ENCODE results near the gene KSR2. TPM values are rescaled to one million over a fixed set of nuclear protein-coding genes. Genes with fewer than 3 reads are reported as not detected.

Gene KSR2
- total RNA-seq, 4 donors from 2014 or later, result 0.32 to 7.0 (median 0.60) TPM

DNA sequence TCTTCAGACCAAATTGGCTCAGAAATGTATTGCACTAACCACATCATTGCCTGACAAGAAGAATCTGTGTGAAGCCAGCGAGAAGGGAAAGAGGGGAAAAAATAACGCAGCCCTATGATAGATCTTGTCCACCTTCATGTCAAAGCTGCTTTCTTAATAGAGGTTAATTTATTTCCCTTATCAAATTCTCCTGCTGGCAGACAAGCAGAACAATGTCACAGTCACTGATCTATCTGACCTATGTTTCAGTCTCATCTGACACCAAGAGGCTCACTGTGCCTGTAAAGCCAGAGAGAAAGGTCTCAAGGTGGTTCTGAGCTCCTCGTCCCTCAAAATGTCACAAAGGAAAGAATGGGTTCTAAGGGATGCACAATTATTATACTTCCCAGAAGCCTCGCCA, 417.1 kb downstream of the KSR2 start:
- 44 to 74% methylated on average over 2 to 4 of the region's 4 CpGs for WGBS, 2 donors (ENCODE audit: low coverage in 1 of 2)
- no peaks in the 10 kb centered on the region for H3K9me3 ChIP-seq
- no peak for TF ChIP-seq POLR2A (IDR thresholded peaks at IDR 0.05)
- no peak for TF ChIP-seq EP300 (IDR thresholded peaks at IDR 0.05; ENCODE audit: low read depth)
- no peak for TF ChIP-seq POLR2AphosphoS5 (IDR thresholded peaks at IDR 0.05)
- TF ChIP-seq, protein P1, sequence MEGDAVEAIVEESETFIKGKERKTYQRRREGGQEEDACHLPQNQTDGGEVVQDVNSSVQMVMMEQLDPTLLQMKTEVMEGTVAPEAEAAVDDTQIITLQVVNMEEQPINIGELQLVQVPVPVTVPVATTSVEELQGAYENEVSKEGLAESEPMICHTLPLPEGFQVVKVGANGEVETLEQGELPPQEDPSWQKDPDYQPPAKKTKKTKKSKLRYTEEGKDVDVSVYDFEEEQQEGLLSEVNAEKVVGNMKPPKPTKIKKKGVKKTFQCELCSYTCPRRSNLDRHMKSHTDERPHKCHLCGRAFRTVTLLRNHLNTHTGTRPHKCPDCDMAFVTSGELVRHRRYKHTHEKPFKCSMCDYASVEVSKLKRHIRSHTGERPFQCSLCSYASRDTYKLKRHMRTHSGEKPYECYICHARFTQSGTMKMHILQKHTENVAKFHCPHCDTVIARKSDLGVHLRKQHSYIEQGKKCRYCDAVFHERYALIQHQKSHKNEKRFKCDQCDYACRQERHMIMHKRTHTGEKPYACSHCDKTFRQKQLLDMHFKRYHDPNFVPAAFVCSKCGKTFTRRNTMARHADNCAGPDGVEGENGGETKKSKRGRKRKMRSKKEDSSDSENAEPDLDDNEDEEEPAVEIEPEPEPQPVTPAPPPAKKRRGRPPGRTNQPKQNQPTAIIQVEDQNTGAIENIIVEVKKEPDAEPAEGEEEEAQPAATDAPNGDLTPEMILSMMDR (IDR thresholded peaks at IDR 0.05), result no peak
- H3K4me1 ChIP-seq, result no peaks in the 10 kb centered on the region
- DNase-seq, result no peak
- in situ Hi-C loops (cut with MboI; ENCODE audit: low pct_ligation_motif_present in 1 of 4, low pct_unique_long_range_greater_than_20kb in 1 of 4, low sequenced_read_pairs in 3 of 4) (no loop called here), intact Hi-C loops (cut with DNase I; ENCODE audit: low total_unique reads) (no loop called here)
- no peaks in the 10 kb centered on the region for H3K36me3 ChIP-seq
- H3K4me3 ChIP-seq, result no peak overlapping the region
- no peak overlapping the region for H3K27ac ChIP-seq
- no peaks in the 10 kb centered on the region for H3K27me3 ChIP-seq

DNA sequence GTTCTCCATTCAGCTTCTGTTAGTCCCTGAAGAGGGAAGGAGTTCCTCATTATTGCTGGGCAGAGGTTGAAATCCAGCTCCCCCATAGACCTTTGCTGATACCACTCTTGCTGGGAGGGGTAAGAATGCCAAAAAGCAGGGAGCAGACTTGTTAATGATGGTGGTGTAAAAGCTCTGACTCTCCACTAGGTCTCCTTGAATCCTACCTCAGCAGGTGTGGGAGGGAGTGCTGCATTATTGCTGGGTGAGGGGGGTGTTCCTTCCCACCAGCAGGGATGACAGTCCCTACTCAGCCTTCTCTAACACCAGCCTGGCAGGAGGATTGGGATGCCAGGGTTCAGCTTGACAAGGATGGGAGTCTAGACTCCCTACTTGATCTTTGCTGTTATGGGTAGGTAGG, 421.6 kb downstream of the KSR2 start:
- in situ Hi-C loops (cut with MboI; ENCODE audit: low pct_ligation_motif_present in 1 of 4, low pct_unique_long_range_greater_than_20kb in 1 of 4, low sequenced_read_pairs in 3 of 4), result no loop called here
- TF ChIP-seq POLR2AphosphoS5 (IDR thresholded peaks at IDR 0.05) (no peak), EP300 (IDR thresholded peaks at IDR 0.05; ENCODE audit: low read depth) (no peak), POLR2A (IDR thresholded peaks at IDR 0.05) (no peak)
- TF ChIP-seq, protein P1 (IDR thresholded peaks at IDR 0.05), result no peak
- Histone ChIP-seq H3K4me1 (no peaks in the 10 kb centered on the region), H3K4me3 (no peak overlapping the region), H3K36me3 (no peaks in the 10 kb centered on the region), H3K27ac (no peak overlapping the region), H3K27me3 (no peaks in the 10 kb centered on the region), H3K9me3 (no peaks in the 10 kb centered on the region)
- intact Hi-C loops (cut with DNase I; ENCODE audit: low total_unique reads), result no loop called here
- no peak for DNase-seq

DNA sequence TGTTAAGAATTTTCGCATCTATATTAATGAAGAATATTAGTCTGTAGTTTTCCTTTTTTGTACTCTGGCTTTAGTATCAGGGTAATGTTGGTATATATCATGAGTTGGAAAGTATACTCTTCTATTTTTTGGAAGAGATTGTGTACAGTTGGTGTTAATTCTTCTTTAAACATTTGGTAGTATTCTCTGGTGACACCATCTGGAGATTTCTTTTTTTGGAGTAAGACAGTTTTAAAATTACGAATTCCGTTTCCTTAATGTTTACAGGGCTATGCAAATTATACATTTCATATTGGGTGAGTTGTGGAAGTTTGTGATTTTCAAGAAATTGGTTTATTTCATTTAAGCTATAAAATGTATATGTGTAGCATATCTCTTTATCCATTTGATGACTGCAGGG, 423.6 kb downstream of the KSR2 start:
- Histone ChIP-seq H3K27ac (no peak overlapping the region), H3K9me3 (no peaks in the 10 kb centered on the region), H3K36me3 (no peaks in the 10 kb centered on the region), H3K4me1 (no peaks in the 10 kb centered on the region), H3K27me3 (no peaks in the 10 kb centered on the region), H3K4me3 (no peak overlapping the region)
- WGBS, 2 donors (ENCODE audit: low coverage in 1 of 2), result 85 to 91% methylated on average over 3 of the region's 3 CpGs
- TF ChIP-seq, protein P1 (IDR thresholded peaks at IDR 0.05), result no peak
- TF ChIP-seq POLR2AphosphoS5 (IDR thresholded peaks at IDR 0.05), result no peak
- TF ChIP-seq POLR2A (IDR thresholded peaks at IDR 0.05), result no peak
- TF ChIP-seq EP300 (IDR thresholded peaks at IDR 0.05; ENCODE audit: low read depth), result no peak
- no peak for DNase-seq
- intact Hi-C loops (cut with DNase I; ENCODE audit: low total_unique reads), result no loop called here
- in situ Hi-C loops (cut with MboI; ENCODE audit: low pct_ligation_motif_present in 1 of 4, low pct_unique_long_range_greater_than_20kb in 1 of 4, low sequenced_read_pairs in 3 of 4), result no loop called here

DNA sequence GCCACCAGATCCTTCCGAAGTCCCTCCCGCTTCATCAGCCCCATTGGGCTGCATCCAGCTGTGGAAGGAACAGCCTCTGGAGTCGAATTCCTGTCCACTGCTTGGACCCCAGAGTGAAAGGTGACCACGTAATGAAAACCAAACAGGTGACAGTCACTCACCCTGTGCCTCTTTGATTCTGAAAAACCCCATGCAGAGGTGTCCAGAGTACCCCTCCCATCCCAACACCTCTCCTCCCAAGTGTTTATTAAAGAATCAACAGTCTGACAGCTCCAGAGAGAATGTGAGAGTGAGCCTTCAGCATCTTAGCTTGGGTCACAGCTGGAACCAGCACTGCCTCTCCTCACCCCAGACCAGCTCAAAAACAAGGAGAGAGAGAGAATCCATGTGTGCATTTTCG, 428.8 kb downstream of the KSR2 start:
- intact Hi-C loops (cut with DNase I; ENCODE audit: low total_unique reads), result no loop called here
- in situ Hi-C loops (cut with MboI; ENCODE audit: low pct_ligation_motif_present in 1 of 4, low pct_unique_long_range_greater_than_20kb in 1 of 4, low sequenced_read_pairs in 3 of 4), result no loop called here
- no peaks in the 10 kb centered on the region for H3K27me3 ChIP-seq
- WGBS, 2 donors (ENCODE audit: low coverage in 1 of 2), result 68 to 69% methylated on average over 3 to 5 of the region's 5 CpGs
- TF ChIP-seq POLR2A (IDR thresholded peaks at IDR 0.05), result no peak
- TF ChIP-seq, protein P1 (IDR thresholded peaks at IDR 0.05), result no peak
- no peak for TF ChIP-seq POLR2AphosphoS5 (IDR thresholded peaks at IDR 0.05)
- TF ChIP-seq EP300 (IDR thresholded peaks at IDR 0.05; ENCODE audit: low read depth), result no peak
- H3K4me3 ChIP-seq, result no peak overlapping the region
- DNase-seq, result no peak
- no peaks in the 10 kb centered on the region for H3K36me3 ChIP-seq
- no peak overlapping the region for H3K27ac ChIP-seq
- no peaks in the 10 kb centered on the region for H3K9me3 ChIP-seq
- no peaks in the 10 kb centered on the region for H3K4me1 ChIP-seq
